K562 (cell line): ENCODE measurements around the gene LMBR1. TPM values are rescaled to one million over a fixed set of nuclear protein-coding genes. Genes with fewer than 3 reads are reported as not detected.

Experiments
- ARNT ChIP-seq, 2 experiments: fragments of 450-650 bp; IDR thresholded peaks; 2 replicates each; pipeline ENCODE4 v1.6.1; 2016; ENCODE audit warnings: mild to moderate bottlenecking in 1 of 2
- CCAR2 ChIP-seq: fragments of 200-400 bp; formaldehyde crosslinking; IDR thresholded peaks from 2 replicates; pipeline ENCODE4 v1.6.1; 2017; ENCODE audit warnings: mild to moderate bottlenecking, low read depth, low read length
- CTCFL ChIP-seq: IDR thresholded peaks from 2 replicates; pipeline ENCODE4 v1.6.1; 2011; ENCODE audit warnings: borderline replicate concordance, low read depth, mild to moderate bottlenecking, moderate library complexity, low read length; ENCODE audit not compliant: insufficient read depth, poor library complexity, severe bottlenecking
- ETV5 ChIP-seq: sonication (generic); formaldehyde crosslinking; IDR thresholded peaks from 2 replicates; pipeline ENCODE4 v1.4.0; 2020; ENCODE audit warnings: low read depth, mild to moderate bottlenecking, missing genetic modification reagents
- NBN ChIP-seq: fragments of 450-650 bp; IDR thresholded peaks from 2 replicates; pipeline ENCODE4 v1.6.1; 2016; ENCODE audit warnings: low read depth, mild to moderate bottlenecking
- NFIC ChIP-seq: fragments of 450-650 bp; IDR thresholded peaks from 2 replicates; pipeline ENCODE4 v1.6.1; 2017; ENCODE audit warnings: mild to moderate bottlenecking, inconsistent platforms
- POLR3G ChIP-seq: IDR thresholded peaks from 2 replicates; pipeline ENCODE4 v1.6.1; 2011; ENCODE audit not compliant: insufficient read length, insufficient replicate concordance; ENCODE audit errors: extremely low read depth
- SMC3 ChIP-seq: conservative IDR thresholded peaks from 2 replicates; pipeline ENCODE4 v1.6.1; 2011; ENCODE audit warnings: low read depth, low read length, improper control_type of control experiment; ENCODE audit not compliant: insufficient read depth
- ZBTB11 ChIP-seq, 3 experiments: fragments of 200-800 bp in 1 of 3; fragments of 250-450 bp in 1 of 3; fragments of 450-650 bp in 1 of 3; sonication (Bioruptor Pico) in 1 of 3; sonication (Bioruptor generic) in 1 of 3; formaldehyde crosslinking in 1 of 3; IDR thresholded peaks; 2 replicates each; pipeline versions ENCODE4 v1.6.1 to v1.8.0; 2016 to 2022; ENCODE audit warnings: mild to moderate bottlenecking in 2 of 3, missing genetic modification characterization in 2 of 3, missing compliant biosample characterization in 1 of 3, moderate library complexity in 1 of 3
- ZNF165 ChIP-seq: fragments of 250-450 bp; sonication (Bioruptor Pico); IDR thresholded peaks from 2 replicates; pipeline ENCODE4 v1.4.0; 2020; ENCODE audit warnings: borderline replicate concordance
- ZNF318 ChIP-seq, 2 experiments: fragments of 450-650 bp; IDR thresholded peaks; 2 replicates each; pipeline ENCODE4 v1.6.1; 2016; ENCODE audit warnings: mild to moderate bottlenecking in 2 of 2, borderline replicate concordance in 1 of 2, low read depth in 1 of 2, moderate library complexity in 1 of 2
- polyA plus RNA-seq, 8 experiments: library from polyadenylated mRNA; depleted of rRNA in 4 of 8; stranded (reverse) in 5 of 8; unstranded in 3 of 8; fragments of >200 nt; fragmentation: Nextera tagmentation in 2 of 8; fragmentation: Illumina TruSeq in 1 of 8; extraction: Ambion mirVana in 2 of 8; extraction: Trizol in 1 of 8; gene quantifications; 2 replicates each; pipeline versions ENCODE4 v1.2.1 to v1.2.3, GENCODE V29; 2011 to 2014; ENCODE audit warnings: inconsistent platforms in 1 of 8, missing spikeins in 1 of 8
- total RNA-seq, 7 experiments: library from RNA; depleted of rRNA in 6 of 7; stranded (reverse); fragments of >200 nt in 6 of 7; fragmentation: Illumina TruSeq in 2 of 7; extraction: Trizol in 2 of 7; gene quantifications; 2 replicates each; pipeline versions ENCODE4 v1.2.1 to v1.2.3, GENCODE V29; 2011 to 2021; ENCODE audit warnings: low replicate concordance in 1 of 7

The LMBR1 gene
- total and polyA plus RNA-seq, 9 of the 15 experiments (the other 6 are each of a cell fraction or from before 2014, with no cell fraction given) = 7.7 to 90.0 (median 59.9) TPM

GRCh38 chr7:156650042-156650441 is 242.9 kb downstream of the LMBR1 start (continued):
- TF ChIP-seq ARNT (IDR thresholded peaks at IDR 0.05) (no peak), ETV5 (CRISPR knock-in tag) (peak; percentile 65), ZNF318 (IDR thresholded peaks at IDR 0.05; ENCODE audit: borderline replicate concordance in 1 of 2, low read depth in 1 of 2) (no peak), CCAR2 (no peak), POLR3G (no peak), CTCFL (peak; percentile 8), NFIC (peak; percentile 7; the same call in 1 of the 2 replicates), SMC3 (peak; percentile 81), NBN (no peak), ZNF165 (CRISPR knock-in tag) (no peak), ZBTB11 (CRISPR knock-in tag; IDR thresholded peaks at IDR 0.05) (no peak)
